PC-9 (cell line): ENCODE data around the gene SLC46A2. TPM values are rescaled to one million over a fixed set of nuclear protein-coding genes. Genes with fewer than 3 reads are reported as not detected.

ENCODE experiments used
- BruUV-seq: library from RNA; stranded (reverse); fragments of 400-500 nt; replicated peaks from 2 replicates; lab custom pipeline; 2021; lab: Mats Ljungman, UMichigan
- CTCF ChIA-PET: fragments of 300-600 bp; sonication (Branson Sonifier 250); formaldehyde crosslinking; loops from one replicate; lab custom pipeline; 2022; ENCODE audit warnings: antibody characterized with exemption; lab: Charles Lee
- POLR2A ChIA-PET: fragments of 300-600 bp; sonication (Branson Sonifier 250); formaldehyde crosslinking; loops from one replicate; lab custom pipeline; 2022; ENCODE audit warnings: antibody characterized with exemption; ENCODE audit not compliant: unreplicated experiment; lab: Charles Lee
- DNase-seq, 2 experiments: peaks; one replicate each; pipeline versions ENCODE4 v3.0.0 to v3.0.0-alpha.2; 2015 to 2022; ENCODE audit warnings: mixed read lengths in 1 of 2
- H2AFZ ChIP-seq: fragments of 200-600 bp; sonication (generic); 2 replicates; pipeline ENCODE4 v1.8.1; 2017; ENCODE audit warnings: antibody characterized with exemption
- H3F3A ChIP-seq: fragments of 200-600 bp; sonication (generic); 2 replicates; pipeline ENCODE4 v1.8.1; 2017; ENCODE audit warnings: antibody characterized with exemption, mild to moderate bottlenecking, low read depth; ENCODE audit not compliant: insufficient read depth
- H3K27ac ChIP-seq: fragments of 200-600 bp; sonication (generic); 2 replicates; pipeline ENCODE4 v1.6.1; 2016; ENCODE audit warnings: mixed run types
- H3K27me3 ChIP-seq: fragments of 200-600 bp; sonication (generic); 2 replicates; pipeline ENCODE4 v1.6.1; 2016; ENCODE audit warnings: low read depth, mixed run types; ENCODE audit not compliant: insufficient read depth
- H3K36me3 ChIP-seq: fragments of 200-600 bp; sonication (generic); 2 replicates; pipeline ENCODE4 v1.6.1; 2016; ENCODE audit warnings: low read depth, mixed run types
- H3K4me1 ChIP-seq: fragments of 200-600 bp; sonication (generic); replicated peaks from 2 replicates; pipeline ENCODE4 v1.6.1; 2016; ENCODE audit warnings: mixed run types; ENCODE audit not compliant: insufficient read depth
- H3K4me2 ChIP-seq: fragments of 200-600 bp; sonication (generic); 2 replicates; pipeline ENCODE4 v1.6.1; 2017; ENCODE audit warnings: mixed run types
- H3K4me3 ChIP-seq: fragments of 200-600 bp; sonication (generic); 2 replicates; pipeline ENCODE4 v1.6.1; 2016; ENCODE audit warnings: mixed run types
- H3K79me2 ChIP-seq: fragments of 200-600 bp; sonication (generic); 2 replicates; pipeline ENCODE4 v1.6.1; 2017; ENCODE audit warnings: low read depth, mixed run types
- H3K9me2 ChIP-seq: fragments of 200-600 bp; sonication (generic); 2 replicates; pipeline ENCODE4 v1.8.1; 2017; ENCODE audit warnings: mild to moderate bottlenecking; ENCODE audit not compliant: insufficient read depth
- H3K9me3 ChIP-seq: fragments of 200-600 bp; sonication (generic); 2 replicates; pipeline ENCODE4 v1.8.1; 2016; ENCODE audit warnings: low read depth; ENCODE audit not compliant: insufficient read depth
- H4K20me1 ChIP-seq: fragments of 200-600 bp; sonication (generic); 2 replicates; pipeline ENCODE4 v1.8.1; 2017; ENCODE audit not compliant: insufficient read depth
- EZH2 ChIP-seq: fragments of 200-600 bp; sonication (generic); IDR thresholded peaks from 2 replicates; pipeline ENCODE4 v1.8.0; 2017; ENCODE audit warnings: antibody characterized with exemption, low read depth
- intact Hi-C: fragments of 100-400 bp; cut with micrococcal nuclease; formaldehyde crosslinking; loops from one replicate; pipeline ENCODE4 v1.10.0; 2022; ENCODE audit not compliant: unreplicated experiment
- total RNA-seq: library from RNA; stranded (reverse); gene quantifications from 2 replicates; pipeline ENCODE4 v1.2.3, GENCODE V29; 2021
- TF ChIP-seq, protein P1 (sequence below): fragments of 200-600 bp; sonication (generic); conservative IDR thresholded peaks from 2 replicates; pipeline ENCODE4 v1.6.1; 2017; ENCODE audit warnings: mixed run types, antibody characterized with exemption, mild to moderate bottlenecking, moderate library complexity

SLC46A2 gene
- total RNA-seq, 1 experiment from 2014 or later: not detected

DNA sequence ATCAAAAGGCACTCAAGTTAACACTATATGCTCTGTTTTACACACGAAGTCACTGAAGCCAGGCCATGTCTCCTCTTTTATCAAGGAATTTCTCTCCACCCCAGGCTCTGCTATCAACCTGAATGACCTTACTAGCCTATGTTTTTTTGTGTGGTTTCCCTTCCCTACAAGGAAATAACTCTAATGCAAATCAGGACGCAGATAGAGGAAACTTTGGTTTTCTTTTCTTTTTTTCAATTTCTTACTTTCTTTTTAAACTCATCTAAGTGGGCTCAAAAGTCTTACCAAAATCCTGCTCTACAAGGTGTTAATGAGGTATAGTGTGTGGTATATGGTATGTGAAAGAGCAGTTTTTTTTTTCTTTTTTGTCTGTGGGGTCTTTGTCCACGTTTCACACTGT lies 5.5 kb upstream of the SLC46A2 start:
- no peak overlapping the region for H3K4me2 ChIP-seq
- CTCF ChIA-PET: no interaction called here
- H3K4me1 ChIP-seq: peaks cover 7% of the 10 kb centered on the region; the same call in 1 of the 2 replicates
- H3K27ac ChIP-seq: no peak overlapping the region
- POLR2A ChIA-PET: no interaction called here
- H3K9me2 ChIP-seq: no peaks in the 10 kb centered on the region
- H3K27me3 ChIP-seq: no peaks in the 10 kb centered on the region
- DNase-seq: no peak
- H3F3A ChIP-seq: no peaks in the 10 kb centered on the region; the same call in 1 of the 2 replicates
- H2AFZ ChIP-seq: no peak overlapping the region
- H4K20me1 ChIP-seq: no peaks in the 10 kb centered on the region
- no peaks in the 10 kb centered on the region for H3K9me3 ChIP-seq
- no peaks in the 10 kb centered on the region for H3K79me2 ChIP-seq
- no peaks in the 10 kb centered on the region for H3K36me3 ChIP-seq
- no peak overlapping the region for H3K4me3 ChIP-seq
- TF ChIP-seq EZH2: no peak
- TF ChIP-seq, protein P1, sequence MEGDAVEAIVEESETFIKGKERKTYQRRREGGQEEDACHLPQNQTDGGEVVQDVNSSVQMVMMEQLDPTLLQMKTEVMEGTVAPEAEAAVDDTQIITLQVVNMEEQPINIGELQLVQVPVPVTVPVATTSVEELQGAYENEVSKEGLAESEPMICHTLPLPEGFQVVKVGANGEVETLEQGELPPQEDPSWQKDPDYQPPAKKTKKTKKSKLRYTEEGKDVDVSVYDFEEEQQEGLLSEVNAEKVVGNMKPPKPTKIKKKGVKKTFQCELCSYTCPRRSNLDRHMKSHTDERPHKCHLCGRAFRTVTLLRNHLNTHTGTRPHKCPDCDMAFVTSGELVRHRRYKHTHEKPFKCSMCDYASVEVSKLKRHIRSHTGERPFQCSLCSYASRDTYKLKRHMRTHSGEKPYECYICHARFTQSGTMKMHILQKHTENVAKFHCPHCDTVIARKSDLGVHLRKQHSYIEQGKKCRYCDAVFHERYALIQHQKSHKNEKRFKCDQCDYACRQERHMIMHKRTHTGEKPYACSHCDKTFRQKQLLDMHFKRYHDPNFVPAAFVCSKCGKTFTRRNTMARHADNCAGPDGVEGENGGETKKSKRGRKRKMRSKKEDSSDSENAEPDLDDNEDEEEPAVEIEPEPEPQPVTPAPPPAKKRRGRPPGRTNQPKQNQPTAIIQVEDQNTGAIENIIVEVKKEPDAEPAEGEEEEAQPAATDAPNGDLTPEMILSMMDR: no peak
- intact Hi-C loops: loop anchor here (10.0 kb wide), 1 partner anchor 521 kb away; no protein-coding TSS in a partner anchor
- BruUV-seq: no TSS peak

DNA sequence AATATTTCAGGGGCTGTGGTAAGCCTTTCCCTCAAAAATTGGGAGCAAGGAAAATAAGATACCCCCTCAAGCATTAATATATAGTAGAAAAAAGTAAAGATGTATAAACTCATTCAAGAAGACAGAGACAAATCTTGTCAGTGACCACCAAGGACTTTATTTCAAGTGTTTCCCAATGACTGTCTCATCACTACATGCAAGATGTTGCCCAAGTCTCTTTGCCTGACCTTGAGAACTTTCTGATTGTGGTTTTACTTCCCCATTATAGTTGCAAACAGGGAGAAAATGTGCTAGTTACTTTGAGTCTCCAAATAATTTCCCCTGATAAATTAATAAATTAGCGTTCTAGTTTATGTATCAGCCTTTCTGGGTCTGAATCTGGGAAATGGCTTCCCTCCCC lies 4.0 kb upstream of the SLC46A2 start:
- no peak overlapping the region for H3K27ac ChIP-seq
- no peaks in the 10 kb centered on the region for H3K36me3 ChIP-seq
- ChIA-PET POLR2A (no interaction called here), CTCF (interaction anchor here (0.6 to 0.7 kb wide), 3 partner anchors 27 to 832 kb away, joined by 3 to 4 read pairs (median 4); no protein-coding TSS in a partner anchor)
- no TSS peak for BruUV-seq
- DNase-seq: no peak
- no peaks in the 10 kb centered on the region for H3K9me2 ChIP-seq
- H3K4me3 ChIP-seq: no peak overlapping the region
- TF ChIP-seq, protein P1: no peak
- TF ChIP-seq EZH2: no peak
- no peaks in the 10 kb centered on the region for H3K27me3 ChIP-seq
- no peaks in the 10 kb centered on the region; the same call in 1 of the 2 replicates for H3F3A ChIP-seq
- H3K79me2 ChIP-seq: no peaks in the 10 kb centered on the region
- H3K4me2 ChIP-seq: no peak overlapping the region
- H4K20me1 ChIP-seq: no peaks in the 10 kb centered on the region
- H2AFZ ChIP-seq: no peak overlapping the region
- intact Hi-C loops: loop anchor here (10.0 kb wide), 1 partner anchor 520 kb away; no protein-coding TSS in a partner anchor
- no peaks in the 10 kb centered on the region for H3K9me3 ChIP-seq
- H3K4me1 ChIP-seq: peaks cover 7% of the 10 kb centered on the region; the same call in 1 of the 2 replicates

DNA sequence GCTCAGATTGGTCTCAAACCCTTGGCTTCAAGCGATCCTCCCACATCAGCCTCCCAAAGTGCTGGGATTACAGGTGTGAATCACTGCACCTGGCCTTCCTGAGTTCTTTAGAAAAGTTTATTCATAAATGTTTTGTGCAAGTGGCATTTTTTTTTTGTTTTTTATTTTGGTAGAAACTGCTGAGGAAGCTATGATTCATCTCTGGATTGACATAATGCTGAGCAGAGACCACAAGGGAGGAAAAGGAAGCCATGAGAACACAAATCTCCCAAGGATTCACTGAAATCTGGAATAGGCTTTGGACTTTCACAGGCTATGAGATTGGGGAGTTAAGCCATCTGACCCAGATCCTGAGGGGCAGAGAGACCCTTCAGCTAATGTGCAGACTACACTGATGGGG lies 3.4 kb upstream of the SLC46A2 start:
- TF ChIP-seq, protein P1: no peak
- TF ChIP-seq EZH2: no peak

More for the DNA sequence above, 3.4 kb upstream of the SLC46A2 start:
- peak in 1 of 2 experiments; percentile 59 for DNase-seq
- CTCF ChIA-PET: interaction anchor here (0.6 to 0.7 kb wide), 3 partner anchors 26 to 832 kb away, joined by 3 to 4 read pairs (median 4); no protein-coding TSS in a partner anchor
- Histone ChIP-seq H2AFZ (no peak overlapping the region), H3K9me2 (no peaks in the 10 kb centered on the region), H3K4me2 (no peak overlapping the region), H3F3A (no peaks in the 10 kb centered on the region; the same call in 1 of the 2 replicates), H3K36me3 (no peaks in the 10 kb centered on the region), H4K20me1 (no peaks in the 10 kb centered on the region), H3K27me3 (no peaks in the 10 kb centered on the region), H3K79me2 (no peaks in the 10 kb centered on the region), H3K4me3 (no peak overlapping the region), H3K4me1 (peaks cover 6% of the 10 kb centered on the region; the same call in 1 of the 2 replicates), H3K27ac (no peak overlapping the region), H3K9me3 (no peaks in the 10 kb centered on the region)
- intact Hi-C loops: loop anchor here (10.0 kb wide), 1 partner anchor 519 kb away; no protein-coding TSS in a partner anchor
- POLR2A ChIA-PET: no interaction called here
- no TSS peak for BruUV-seq
